ENCODE measurements around the gene ZDHHC22.

- TF ChIP-seq CTCF (IDR thresholded peaks at IDR 0.05): no peak
- TF ChIP-seq POLR2AphosphoS5 (IDR thresholded peaks at IDR 0.05): no peak
- TF ChIP-seq EP300 (IDR thresholded peaks at IDR 0.05): no peak
- TF ChIP-seq POLR2A (IDR thresholded peaks at IDR 0.05): no peak
These were observed 54.6 kb downstream of the ZDHHC22 start for GRCh38 chr14:77086951-77087350.

Measured in stomach (tissue), 4 donors.